MCF 10A (cell line): ENCODE results near the gene MARCHF11. TPM values are rescaled to one million over a fixed set of nuclear protein-coding genes. Genes with fewer than 3 reads are reported as not detected.

ENCODE experiments used
- BruUV-seq: library from RNA; stranded (reverse); fragments of 400-500 nt; replicated peaks from 2 replicates; lab custom pipeline; 2021; lab: Mats Ljungman, UMichigan
- CTCF ChIA-PET: fragments of 300-600 bp; sonication (Branson Sonifier 250); formaldehyde crosslinking; extraction: SDS; loops from one replicate; lab custom pipeline; 2021; ENCODE audit warnings: antibody characterized with exemption, inconsistent platforms; lab: Yijun Ruan, JAX
- POLR2A ChIA-PET: fragments of 300-600, 350-650 bp; sonication (Branson Sonifier 250); formaldehyde crosslinking; extraction: SDS; loops from one replicate; lab custom pipeline; 2020; ENCODE audit warnings: antibody characterized with exemption, inconsistent platforms; lab: Yijun Ruan, JAX
- DNase-seq: peaks from one replicate; pipeline ENCODE4 v3.0.0-alpha.2; 2018; ENCODE audit not compliant: unreplicated experiment
- H3K27ac Mint-ChIP-seq: one replicate; pipeline ENCODE4 v1.8.0; 2022; ENCODE audit warnings: mild to moderate bottlenecking, low read depth, mixed read lengths; ENCODE audit not compliant: unreplicated experiment
- H3K27me3 Mint-ChIP-seq: one replicate; pipeline ENCODE4 v1.8.0; 2022; ENCODE audit warnings: mixed read lengths; ENCODE audit not compliant: insufficient read depth, unreplicated experiment
- H3K36me3 Mint-ChIP-seq: one replicate; pipeline ENCODE4 v1.8.0; 2022; ENCODE audit warnings: mild to moderate bottlenecking, moderate library complexity, mixed read lengths; ENCODE audit not compliant: insufficient read depth, unreplicated experiment
- H3K4me1 Mint-ChIP-seq: one replicate; pipeline ENCODE4 v1.8.0; 2022; ENCODE audit warnings: mixed read lengths; ENCODE audit not compliant: insufficient read depth, unreplicated experiment
- H3K4me3 Mint-ChIP-seq: one replicate; pipeline ENCODE4 v1.8.0; 2022; ENCODE audit warnings: mild to moderate bottlenecking, moderate library complexity, mixed read lengths; ENCODE audit not compliant: unreplicated experiment
- H3K9me3 Mint-ChIP-seq: one replicate; pipeline ENCODE4 v1.8.0; 2022; ENCODE audit warnings: mixed read lengths; ENCODE audit not compliant: unreplicated experiment
- intact Hi-C: fragments of 100-400 bp; cut with micrococcal nuclease; formaldehyde crosslinking; loops from 2 replicates; pipeline ENCODE4 v1.14.1; 2022
- total RNA-seq: library from RNA; stranded (reverse); gene quantifications from 2 replicates; pipeline ENCODE4 v1.2.3, GENCODE V29; 2022
- TF ChIP-seq, protein P1 (sequence below): fragments of 200-600 bp; IDR thresholded peaks from one replicate; pipeline ENCODE4 v1.8.0; 2022; ENCODE audit warnings: antibody characterized with exemption, mild to moderate bottlenecking; ENCODE audit not compliant: unreplicated experiment

MARCHF11 gene
- total RNA-seq, 1 experiment from 2014 or later = not detected

DNA sequence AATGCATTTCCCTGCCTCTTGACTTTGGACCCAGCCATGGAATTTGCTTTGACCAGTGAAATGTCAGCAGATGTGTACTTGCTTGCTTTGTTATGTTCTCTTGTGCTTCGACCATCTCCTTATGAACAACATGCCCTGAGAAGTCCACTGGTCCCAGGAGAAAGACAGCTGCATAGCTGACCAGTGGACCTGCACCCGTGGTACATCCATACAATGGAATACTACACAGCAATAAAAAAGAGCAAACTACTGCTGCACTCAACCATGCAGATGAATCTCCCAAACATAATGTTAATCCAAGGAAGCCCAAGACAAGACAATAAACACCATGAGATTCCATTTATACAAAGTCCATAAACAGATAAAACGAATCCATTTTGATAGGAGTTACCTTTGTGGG, 30.0 kb downstream of the MARCHF11 start:
- Mint-ChIP-seq H3K36me3 (no peaks in the 10 kb centered on the region), H3K9me3 (no peaks in the 10 kb centered on the region), H3K4me1 (no peaks in the 10 kb centered on the region), H3K27me3 (peaks cover 11% of the 10 kb centered on the region), H3K4me3 (no peak overlapping the region), H3K27ac (no peak overlapping the region)
- DNase-seq = no peak
- BruUV-seq = no TSS peak
- POLR2A ChIA-PET = no interaction called here
- CTCF ChIA-PET = interaction anchor here (2.1 kb wide), 1 partner anchor 11 kb away, joined by 9 read pairs; no protein-coding TSS in a partner anchor
- intact Hi-C loops = no loop called here
- TF ChIP-seq, protein P1, sequence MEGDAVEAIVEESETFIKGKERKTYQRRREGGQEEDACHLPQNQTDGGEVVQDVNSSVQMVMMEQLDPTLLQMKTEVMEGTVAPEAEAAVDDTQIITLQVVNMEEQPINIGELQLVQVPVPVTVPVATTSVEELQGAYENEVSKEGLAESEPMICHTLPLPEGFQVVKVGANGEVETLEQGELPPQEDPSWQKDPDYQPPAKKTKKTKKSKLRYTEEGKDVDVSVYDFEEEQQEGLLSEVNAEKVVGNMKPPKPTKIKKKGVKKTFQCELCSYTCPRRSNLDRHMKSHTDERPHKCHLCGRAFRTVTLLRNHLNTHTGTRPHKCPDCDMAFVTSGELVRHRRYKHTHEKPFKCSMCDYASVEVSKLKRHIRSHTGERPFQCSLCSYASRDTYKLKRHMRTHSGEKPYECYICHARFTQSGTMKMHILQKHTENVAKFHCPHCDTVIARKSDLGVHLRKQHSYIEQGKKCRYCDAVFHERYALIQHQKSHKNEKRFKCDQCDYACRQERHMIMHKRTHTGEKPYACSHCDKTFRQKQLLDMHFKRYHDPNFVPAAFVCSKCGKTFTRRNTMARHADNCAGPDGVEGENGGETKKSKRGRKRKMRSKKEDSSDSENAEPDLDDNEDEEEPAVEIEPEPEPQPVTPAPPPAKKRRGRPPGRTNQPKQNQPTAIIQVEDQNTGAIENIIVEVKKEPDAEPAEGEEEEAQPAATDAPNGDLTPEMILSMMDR = no peak

DNA sequence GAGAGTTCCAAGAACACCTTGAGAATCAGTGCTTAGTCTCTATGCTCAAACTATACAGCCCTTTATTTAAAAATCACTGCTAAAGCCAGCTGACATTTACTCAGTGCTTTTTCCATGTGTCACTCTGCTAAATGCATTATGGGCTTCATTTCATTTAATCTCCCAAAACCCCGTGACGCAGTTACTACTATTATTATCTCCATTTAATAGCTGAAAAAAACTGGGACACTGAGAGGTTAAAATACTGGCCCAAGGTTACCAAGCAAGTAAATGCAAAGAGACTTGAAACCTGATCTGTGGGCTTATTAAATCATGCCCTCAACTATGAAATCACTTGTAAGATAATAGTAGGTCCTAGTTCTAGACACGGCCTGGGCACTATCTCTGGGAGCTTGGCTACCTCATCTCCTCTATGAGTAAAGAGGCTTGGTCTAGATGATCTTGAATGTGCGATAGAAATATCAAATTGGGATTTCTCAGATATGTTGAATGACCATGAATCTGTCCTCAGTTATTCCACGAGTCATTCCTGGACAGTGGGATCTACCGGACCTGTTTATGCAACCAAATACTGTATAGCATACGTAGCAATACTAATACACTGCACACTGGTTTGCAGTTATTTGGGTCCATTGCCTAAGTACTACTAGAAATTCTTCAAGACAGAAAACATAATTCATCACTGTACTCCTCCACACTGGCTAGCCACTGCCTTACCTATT, 32.3 kb downstream of the MARCHF11 start:
- ChIA-PET CTCF (no interaction called here), POLR2A (no interaction called here)
- no peak overlapping the region for H3K4me3 Mint-ChIP-seq
- DNase-seq = no peak
- TF ChIP-seq, protein P1 = no peak
- peaks cover 6% of the 10 kb centered on the region for H3K4me1 Mint-ChIP-seq
- intact Hi-C loops = no loop called here
- no peaks in the 10 kb centered on the region for H3K36me3 Mint-ChIP-seq
- peaks cover 11% of the 10 kb centered on the region for H3K27me3 Mint-ChIP-seq
- no peak overlapping the region for H3K27ac Mint-ChIP-seq
- no TSS peak for BruUV-seq
- no peaks in the 10 kb centered on the region for H3K9me3 Mint-ChIP-seq

DNA sequence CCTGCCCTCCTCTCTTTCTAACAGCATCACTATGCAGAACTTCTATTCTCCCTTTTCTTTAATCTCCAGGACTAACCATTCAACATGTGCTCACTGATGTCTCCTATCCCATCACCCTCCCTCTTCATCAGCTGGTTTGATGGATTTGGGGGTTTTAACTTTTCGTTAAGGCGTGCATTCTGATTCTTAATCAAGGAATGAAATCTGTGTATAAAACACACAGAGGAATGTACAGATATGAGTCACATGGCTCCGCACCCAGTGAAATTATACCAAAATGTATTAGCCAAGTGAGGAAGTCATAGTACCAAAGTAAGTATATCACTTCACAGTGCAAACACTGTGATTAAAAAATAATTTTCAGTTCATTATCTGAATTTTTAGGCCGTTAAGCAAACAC, 35.2 kb downstream of the MARCHF11 start:
- no TSS peak for BruUV-seq
- CTCF ChIA-PET = interaction anchor here (0.6 to 1.2 kb wide), 3 partner anchors 16 to 536 kb away, joined by 3 to 6 read pairs (median 6); no protein-coding TSS in a partner anchor

More for the DNA sequence above, 35.2 kb downstream of the MARCHF11 start:
- no peak overlapping the region for H3K27ac Mint-ChIP-seq
- H3K4me3 Mint-ChIP-seq = no peak overlapping the region
- DNase-seq = no peak
- POLR2A ChIA-PET = no interaction called here
- no peaks in the 10 kb centered on the region for H3K9me3 Mint-ChIP-seq
- no peaks in the 10 kb centered on the region for H3K36me3 Mint-ChIP-seq
- intact Hi-C loops = no loop called here
- no peaks in the 10 kb centered on the region for H3K27me3 Mint-ChIP-seq
- TF ChIP-seq, protein P1 = no peak
- peaks cover 12% of the 10 kb centered on the region for H3K4me1 Mint-ChIP-seq
